ENCODE data around the gene USP6NL. TPM values are rescaled to one million over a fixed set of nuclear protein-coding genes. Genes with fewer than 3 reads are reported as not detected.
A peak's percentile ranks its signal among the peaks of the same experiment; 100 is the strongest.

The USP6NL gene
- total and polyA plus RNA-seq, 9 of the 15 experiments (the other 6 are each of a cell fraction or from before 2014, with no cell fraction given): 3.2 to 26.6 (median 19.8) TPM

DNA sequence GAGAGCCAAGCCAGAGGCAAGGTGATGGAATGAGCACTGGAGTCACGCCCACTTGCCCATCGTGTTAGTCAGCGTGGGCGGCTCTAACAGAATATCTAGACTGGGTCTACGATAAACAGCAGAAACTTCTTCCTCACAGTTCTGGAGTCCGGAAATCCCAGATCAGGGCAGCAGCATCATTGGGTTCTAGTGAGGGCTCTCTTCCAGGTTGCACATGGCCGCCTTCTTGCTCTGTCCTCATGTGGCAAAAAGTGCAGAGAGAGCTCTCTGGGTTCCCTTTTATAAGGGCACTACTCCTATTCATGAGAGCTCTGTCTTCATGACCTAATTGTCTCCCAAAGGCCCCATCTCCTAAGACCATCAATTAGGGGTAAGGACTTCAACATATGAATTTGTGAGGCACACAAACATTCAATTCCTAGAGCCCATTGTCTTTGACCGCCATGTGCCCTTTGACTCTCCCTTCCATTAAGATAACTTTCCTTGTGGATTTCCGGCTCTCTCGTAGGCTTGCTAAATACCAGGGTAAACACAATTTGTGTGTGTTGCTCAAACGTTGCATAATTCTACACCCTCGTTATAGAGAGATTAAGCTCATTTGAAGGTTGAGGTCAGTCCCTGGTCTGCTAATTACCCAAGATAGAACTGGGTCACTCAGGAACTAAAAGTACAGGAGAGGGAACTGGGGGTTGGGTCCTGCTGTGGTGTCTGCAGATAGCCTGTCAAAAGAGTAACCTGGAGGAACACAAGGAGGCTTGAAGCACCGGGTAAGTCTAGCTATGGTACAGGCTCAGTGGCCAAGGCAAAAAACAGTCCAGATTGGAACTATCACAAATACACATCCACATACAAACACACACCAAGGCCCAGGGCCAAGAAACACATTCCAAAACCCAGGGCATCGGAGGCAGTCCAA is 28.7 kb upstream of the USP6NL start (continued):
- TF ChIP-seq NCOR1 (IDR thresholded peaks at IDR 0.05) (peak; percentile 68), EHMT2 (IDR thresholded peaks at IDR 0.05) (peak; percentile 42; the same call in 1 of the 2 replicates), ZNF239 (CRISPR knock-in tag; IDR thresholded peaks at IDR 0.05) (no peak), PTTG1 (tag; IDR thresholded peaks at IDR 0.05; ENCODE audit: low read depth) (0 out of 2 replicates have a peak, but pooled peaks have one; percentile 22), SOX6 (IDR thresholded peaks at IDR 0.05) (peak; percentile 90), NFRKB (IDR thresholded peaks at IDR 0.05; ENCODE audit: low read depth) (0 out of 2 replicates have a peak, but pooled peaks have one; percentile 65), ELF1 (tag; IDR thresholded peaks at IDR 0.05) (0 out of 2 replicates have a peak, but pooled peaks have one; percentile 30), ATF7 (IDR thresholded peaks at IDR 0.05) (peak; percentile 69; the same call in 1 of the 2 replicates), FOXP1 (CRISPR knock-in tag; IDR thresholded peaks at IDR 0.05) (peak; percentile 86; the same call in 1 of the 2 replicates), FOXK2 (conservative IDR thresholded peaks at IDR 0.05 in 1 of 2, IDR thresholded peaks at IDR 0.05 in 1 of 2; ENCODE audit: low read depth in 2 of 2) (0 out of 4 replicates have a peak, but pooled peaks of 1 of the 2 experiments have one; percentile 18), CTBP1 (IDR thresholded peaks at IDR 0.05; ENCODE audit: borderline replicate concordance) (0 out of 2 replicates have a peak, but pooled peaks have one; percentile 47), EGR1 (conservative IDR thresholded peaks at IDR 0.05) (peak; percentile 91), TAF9B (IDR thresholded peaks at IDR 0.05; ENCODE audit: partially characterized antibody) (peak; percentile 16), CBFB (CRISPR knock-in tag; IDR thresholded peaks at IDR 0.05) (no peak), ZNF785 (CRISPR knock-in tag; IDR thresholded peaks at IDR 0.05) (no peak), MBD2 (IDR thresholded peaks at IDR 0.05; ENCODE audit: borderline replicate concordance, low read depth) (no peak), KLF6 (CRISPR knock-in tag; IDR thresholded peaks at IDR 0.05; ENCODE audit: borderline replicate concordance) (peak; percentile 13; the same call in 1 of the 2 replicates)
- TF ChIP-seq, protein P1, sequence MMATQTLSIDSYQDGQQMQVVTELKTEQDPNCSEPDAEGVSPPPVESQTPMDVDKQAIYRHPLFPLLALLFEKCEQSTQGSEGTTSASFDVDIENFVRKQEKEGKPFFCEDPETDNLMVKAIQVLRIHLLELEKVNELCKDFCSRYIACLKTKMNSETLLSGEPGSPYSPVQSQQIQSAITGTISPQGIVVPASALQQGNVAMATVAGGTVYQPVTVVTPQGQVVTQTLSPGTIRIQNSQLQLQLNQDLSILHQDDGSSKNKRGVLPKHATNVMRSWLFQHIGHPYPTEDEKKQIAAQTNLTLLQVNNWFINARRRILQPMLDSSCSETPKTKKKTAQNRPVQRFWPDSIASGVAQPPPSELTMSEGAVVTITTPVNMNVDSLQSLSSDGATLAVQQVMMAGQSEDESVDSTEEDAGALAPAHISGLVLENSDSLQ (IDR thresholded peaks at IDR 0.05): no peak; the same call in none of the 2 replicates
- TF ChIP-seq, protein P2, sequence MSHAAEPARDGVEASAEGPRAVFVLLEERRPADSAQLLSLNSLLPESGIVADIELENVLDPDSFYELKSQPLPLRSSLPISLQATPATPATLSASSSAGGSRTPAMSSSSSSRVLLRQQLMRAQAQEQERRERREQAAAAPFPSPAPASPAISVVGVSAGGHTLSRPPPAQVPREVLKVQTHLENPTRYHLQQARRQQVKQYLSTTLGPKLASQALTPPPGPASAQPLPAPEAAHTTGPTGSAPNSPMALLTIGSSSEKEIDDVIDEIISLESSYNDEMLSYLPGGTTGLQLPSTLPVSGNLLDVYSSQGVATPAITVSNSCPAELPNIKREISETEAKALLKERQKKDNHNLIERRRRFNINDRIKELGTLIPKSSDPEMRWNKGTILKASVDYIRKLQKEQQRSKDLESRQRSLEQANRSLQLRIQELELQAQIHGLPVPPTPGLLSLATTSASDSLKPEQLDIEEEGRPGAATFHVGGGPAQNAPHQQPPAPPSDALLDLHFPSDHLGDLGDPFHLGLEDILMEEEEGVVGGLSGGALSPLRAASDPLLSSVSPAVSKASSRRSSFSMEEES (CRISPR knock-in tag; IDR thresholded peaks at IDR 0.05): no peak
